Right lobe of liver (tissue), 6 donors: ENCODE data around the gene MRPS7. TPM values are rescaled to one million over a fixed set of nuclear protein-coding genes. Genes with fewer than 3 reads are reported as not detected.
"Not testable (repeated sequence)": the region's sequence is repeated elsewhere in the genome, so short reads cannot be mapped to it uniquely, and the experiment has no call there.

Source experiments
- ATAC-seq, 4 donors: fragments of 200-7000 bp; cut with Tn5 transposase; one replicate each; pipeline ENCODE4 v1.9.1; 2020; ENCODE audit warnings: mild to moderate bottlenecking in 4 of 4, moderate library complexity in 4 of 4
- DNase-seq, 3 donors: peaks; one replicate each; pipeline ENCODE4 v3.0.0-alpha.2; 2020
- H3K27ac ChIP-seq, 3 donors: fragments of 200-600 bp; one replicate each; pipeline ENCODE4 v1.8.0; 2022
- H3K27me3 ChIP-seq, 2 donors: fragments of 200-600 bp; one replicate each; pipeline ENCODE4 v1.8.0; 2022
- H3K36me3 ChIP-seq, 4 donors: fragments of 200-600 bp; sonication (generic) in 1 of 4; one replicate each; pipeline versions ENCODE4 v1.5.1 to v1.8.0; 2017 to 2022; ENCODE audit warnings: control low read depth in 1 of 4
- H3K4me1 ChIP-seq, 4 donors: fragments of 200-600 bp; sonication (generic) in 1 of 4; one replicate each; pipeline versions ENCODE4 v1.5.1 to v1.8.0; 2017 to 2022; ENCODE audit warnings: control low read depth in 1 of 4
- H3K4me3 ChIP-seq, 3 donors: fragments of 200-600 bp; one replicate each; pipeline ENCODE4 v1.8.0; 2022
- H3K9me3 ChIP-seq, 4 donors: fragments of 200-600 bp; sonication (generic) in 1 of 4; one replicate each; pipeline versions ENCODE4 v1.5.1 to v1.8.0; 2017 to 2022; ENCODE audit warnings: control low read depth in 1 of 4
- POLR2A ChIP-seq: fragments of 450-650 bp; IDR thresholded peaks from one replicate; pipeline ENCODE4 v1.6.1; 2017; ENCODE audit warnings: antibody characterized with exemption, mild to moderate bottlenecking
- WGBS: methylation state at CpG from one replicate; pipeline ENCODE4 v1.1.6; 2018; ENCODE audit warnings: low coverage, low lambda C conversion rate; ENCODE audit not compliant: insufficient coverage; ENCODE audit errors: missing lambda C conversion rate; 5-methylcytosine and 5-hydroxymethylcytosine counted together
- intact Hi-C, 2 donors: fragments of 100-400 bp; cut with DNase I; formaldehyde crosslinking; loops; one replicate each; pipeline versions ENCODE4 v1.11.2 to v1.14.1; 2022
- total RNA-seq, 6 experiments: library from RNA; depleted of rRNA in 2 of 6; stranded (reverse); fragments of >200 nt in 2 of 6; fragmentation: NEBNext Ultra II Directional in 3 of 6; extraction: Animal tissue kit (Norgen Biotek cat#: 25700) in 3 of 6; gene quantifications; one replicate each; pipeline versions ENCODE4 v1.1.0 to v1.2.4, GENCODE V29; 2016 to 2023
- TF ChIP-seq, protein P1 (sequence below), 4 donors: fragments of 200-600 bp in 3 of 4; fragments of 450-650 bp in 1 of 4; IDR thresholded peaks; one replicate each; pipeline versions ENCODE4 v1.5.1 to v1.8.0; 2016 to 2022; ENCODE audit warnings: antibody characterized with exemption in 4 of 4, mild to moderate bottlenecking in 2 of 4
- donor health status: DM: no; HTN: yes; CAD: no.
- donor health status: DM: no; HTN: no; CAD: no.
- donor health status: DM: no; HTN: no; CAD: no.
- donor health status: DM: no; HTN: yes; CAD: no.
- donor health status: DM: no; HTN: yes; CAD: no.

MRPS7 gene
- total RNA-seq, 6 experiments from 2014 or later: 29.6 to 37.2 (median 33.7) TPM

DNA sequence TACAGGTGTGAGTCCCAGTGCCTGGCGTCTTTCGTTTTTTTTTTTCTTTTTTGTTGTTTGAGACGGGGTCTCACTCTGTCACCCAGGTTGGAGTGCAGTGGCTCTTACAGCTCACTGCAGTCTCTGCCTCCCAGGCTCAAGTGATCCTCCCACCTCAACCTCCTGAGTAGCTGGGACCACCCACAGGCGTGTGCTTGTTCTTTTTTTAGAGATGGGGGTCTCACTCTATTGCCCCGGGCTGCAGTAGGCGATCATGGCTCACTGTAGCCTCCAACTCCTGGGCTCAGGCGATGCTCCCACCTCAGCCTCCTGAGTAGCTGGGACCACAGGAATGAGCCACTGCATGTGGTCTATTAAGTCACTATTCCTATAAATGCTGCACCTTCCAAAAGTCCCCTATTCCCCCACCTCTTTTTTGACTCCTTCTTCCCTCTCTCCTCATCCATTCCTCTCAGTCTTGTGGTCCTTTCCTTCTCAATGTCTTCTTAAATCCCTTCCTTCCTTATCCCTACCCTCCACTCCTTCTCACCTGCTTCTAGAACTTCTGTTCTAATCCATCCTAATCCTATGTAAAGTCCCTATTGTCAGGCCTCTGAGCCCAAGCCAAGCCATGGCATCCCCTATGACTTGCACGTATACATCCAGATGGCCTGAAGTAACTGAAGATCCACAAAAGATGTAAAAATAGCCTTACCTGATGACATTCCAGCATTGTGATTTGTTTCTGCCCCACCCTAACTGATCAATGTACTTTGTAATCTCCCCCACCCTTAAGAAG is 9.5 kb upstream of the MRPS7 start:
- H3K4me1 ChIP-seq: no peaks in the 10 kb centered on the region
- TF ChIP-seq, protein P1, sequence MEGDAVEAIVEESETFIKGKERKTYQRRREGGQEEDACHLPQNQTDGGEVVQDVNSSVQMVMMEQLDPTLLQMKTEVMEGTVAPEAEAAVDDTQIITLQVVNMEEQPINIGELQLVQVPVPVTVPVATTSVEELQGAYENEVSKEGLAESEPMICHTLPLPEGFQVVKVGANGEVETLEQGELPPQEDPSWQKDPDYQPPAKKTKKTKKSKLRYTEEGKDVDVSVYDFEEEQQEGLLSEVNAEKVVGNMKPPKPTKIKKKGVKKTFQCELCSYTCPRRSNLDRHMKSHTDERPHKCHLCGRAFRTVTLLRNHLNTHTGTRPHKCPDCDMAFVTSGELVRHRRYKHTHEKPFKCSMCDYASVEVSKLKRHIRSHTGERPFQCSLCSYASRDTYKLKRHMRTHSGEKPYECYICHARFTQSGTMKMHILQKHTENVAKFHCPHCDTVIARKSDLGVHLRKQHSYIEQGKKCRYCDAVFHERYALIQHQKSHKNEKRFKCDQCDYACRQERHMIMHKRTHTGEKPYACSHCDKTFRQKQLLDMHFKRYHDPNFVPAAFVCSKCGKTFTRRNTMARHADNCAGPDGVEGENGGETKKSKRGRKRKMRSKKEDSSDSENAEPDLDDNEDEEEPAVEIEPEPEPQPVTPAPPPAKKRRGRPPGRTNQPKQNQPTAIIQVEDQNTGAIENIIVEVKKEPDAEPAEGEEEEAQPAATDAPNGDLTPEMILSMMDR (IDR thresholded peaks at IDR 0.05): no peak
- TF ChIP-seq POLR2A: no peak
- H3K9me3 ChIP-seq: no peaks in the 10 kb centered on the region
- intact Hi-C loops: no loop called here
- H3K4me3 ChIP-seq: no peak overlapping the region
- DNase-seq (no peak), ATAC-seq (no peak)
- WGBS: 90% methylated on average over 6 of the region's 8 CpGs
- H3K27me3 ChIP-seq: no peaks in the 10 kb centered on the region
- no peaks in the 10 kb centered on the region for H3K36me3 ChIP-seq
- no peak overlapping the region for H3K27ac ChIP-seq

DNA sequence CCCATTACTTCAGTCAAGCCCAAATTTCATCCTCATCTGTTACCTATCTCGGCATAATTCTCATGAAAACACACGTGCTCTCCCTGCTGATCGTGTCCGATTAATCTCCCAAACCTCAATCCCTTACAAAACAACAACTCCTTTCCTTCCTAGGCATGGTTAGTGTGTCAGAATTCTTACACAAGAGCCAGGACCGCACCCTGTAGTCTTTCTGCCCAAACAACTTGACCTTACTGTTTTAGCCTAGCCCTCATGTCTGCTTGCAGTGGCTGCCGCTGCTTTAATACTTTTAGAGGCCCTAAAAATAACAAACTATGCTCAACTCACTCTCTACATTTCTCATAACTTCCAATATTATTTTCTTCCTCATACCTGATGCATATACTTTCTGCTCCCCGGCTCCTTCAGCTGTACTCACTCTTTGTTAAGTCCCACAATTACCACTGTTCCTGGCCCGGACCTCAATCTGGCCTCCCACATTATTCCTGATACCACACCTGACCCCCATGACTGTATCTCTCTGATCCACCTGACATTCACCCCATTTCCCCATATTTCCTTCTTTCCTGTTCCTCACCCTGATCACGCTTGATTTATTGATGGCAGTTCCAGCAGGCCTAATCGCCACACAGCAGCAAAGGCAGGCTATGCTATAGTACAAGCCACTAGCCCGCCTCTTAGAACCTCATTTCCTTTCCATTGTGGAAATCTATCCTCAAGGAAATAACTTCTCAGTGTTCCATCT is 5.6 kb upstream of the MRPS7 start:
- H3K27me3 ChIP-seq, H3K9me3 ChIP-seq, H3K27ac ChIP-seq, H3K4me3 ChIP-seq, ATAC-seq, DNase-seq, intact Hi-C loops, H3K36me3 ChIP-seq: not testable (repeated sequence)
- H3K4me1 ChIP-seq: peaks cover 0 to 11% (median 2%) of the 10 kb centered on the region in 4 donors
- 70% methylated on average over 4 of the region's 11 CpGs for whole genome bisulfite sequencing

DNA sequence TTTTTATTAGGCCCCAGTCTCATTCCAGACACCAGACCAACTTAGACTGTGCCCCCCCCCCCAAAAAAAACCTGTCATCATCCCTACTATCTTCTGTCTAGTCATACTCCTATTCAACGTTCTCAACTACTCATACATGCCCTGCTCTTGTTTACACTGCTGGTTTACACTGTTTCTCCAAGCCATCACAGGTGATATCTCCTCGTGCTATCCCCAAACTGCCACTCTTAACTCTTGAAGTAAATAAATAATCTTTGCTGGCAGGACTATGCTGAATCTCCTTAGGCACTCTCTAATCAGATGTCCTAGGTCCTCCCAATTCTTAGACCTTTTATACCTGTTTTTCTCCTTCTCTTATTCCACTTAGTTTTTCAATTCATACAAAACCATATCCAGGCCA is 4.5 kb upstream of the MRPS7 start:
- DNase-seq, H3K4me3 ChIP-seq, ATAC-seq, H3K36me3 ChIP-seq, H3K9me3 ChIP-seq, H3K27ac ChIP-seq, intact Hi-C loops, H3K27me3 ChIP-seq: not testable (repeated sequence)
- peaks cover 0 to 11% (median 3%) of the 10 kb centered on the region in 4 donors for H3K4me1 ChIP-seq
- WGBS: 29% methylated on average over 2 of the region's 2 CpGs

DNA sequence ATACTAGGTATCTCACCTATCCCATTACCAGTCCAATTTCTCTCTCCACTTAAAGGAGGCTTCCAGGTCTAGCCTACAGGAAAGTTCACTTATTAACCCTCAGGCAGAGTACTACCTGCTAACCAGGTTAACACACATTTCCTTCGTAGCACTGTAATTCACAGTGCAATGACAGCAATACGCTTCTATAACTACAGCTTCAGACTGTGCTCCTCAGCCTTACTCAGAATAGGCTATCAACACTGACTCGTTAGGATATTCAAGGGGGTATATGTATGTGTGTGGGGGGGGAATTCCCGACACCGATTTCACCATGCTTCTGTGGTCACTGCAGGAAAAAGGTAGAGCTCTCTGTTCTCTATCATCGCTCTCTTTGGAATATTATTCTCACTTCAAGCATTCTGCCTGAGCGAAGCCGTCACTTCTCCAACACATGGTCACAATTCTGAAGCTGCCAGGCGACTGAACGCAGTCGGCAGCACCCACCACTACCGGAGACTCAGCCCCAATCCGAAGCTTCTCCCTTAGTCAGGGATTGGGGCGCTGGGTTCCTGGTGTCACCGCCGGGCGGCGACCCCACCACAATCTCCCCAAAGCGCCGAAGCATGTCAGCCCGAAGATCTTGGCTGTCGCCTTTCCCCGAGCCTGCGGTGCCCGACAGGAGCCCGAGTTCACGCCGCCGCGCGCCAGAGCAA is 891 bp upstream of the MRPS7 start:
- peaks cover 2 to 17% (median 4%) of the 10 kb centered on the region in 4 donors for H3K4me1 ChIP-seq
- peak overlapping the region; percentile 89 to 99 (median 96) for H3K27ac ChIP-seq
- DNase-seq (no peak), ATAC-seq (no peak)
- H3K27me3 ChIP-seq: no peaks in the 10 kb centered on the region
- peak overlapping the region; percentile 89 to 100 (median 96) for H3K4me3 ChIP-seq
- intact Hi-C loops: no loop called here
- under 1% methylated on average over 17 of the region's 31 CpGs for WGBS
- peaks cover 0 to 18% (median 4%) of the 10 kb centered on the region in 4 donors for H3K36me3 ChIP-seq
- TF ChIP-seq, protein P1 (IDR thresholded peaks at IDR 0.05): no peak
- no peak for TF ChIP-seq POLR2A
- no peaks in the 10 kb centered on the region for H3K9me3 ChIP-seq

DNA sequence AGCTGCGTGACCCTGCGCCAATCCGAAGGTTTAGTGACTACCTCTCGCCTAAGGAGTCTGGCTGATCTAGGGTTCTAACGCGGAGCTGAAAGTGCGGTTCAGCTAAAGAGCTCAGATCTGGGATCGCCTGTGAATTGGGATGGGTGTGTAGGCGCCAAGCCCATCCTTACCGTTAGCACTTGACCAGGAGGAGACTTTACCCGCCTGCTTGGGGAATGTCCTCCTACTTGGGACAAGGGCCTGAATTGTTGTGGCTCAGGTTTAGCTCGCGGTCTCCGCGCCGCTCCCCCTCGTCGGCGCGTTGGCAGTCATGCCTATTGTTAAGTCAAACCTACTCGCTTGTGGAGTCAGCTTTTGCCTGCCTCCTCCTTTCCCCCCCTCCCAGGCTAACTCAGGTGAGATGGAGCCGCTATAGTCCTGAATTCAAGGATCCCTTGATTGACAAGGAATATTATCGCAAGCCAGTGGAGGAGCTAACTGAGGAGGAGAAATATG is 480 bp downstream of the MRPS7 start:
- no peak for DNase-seq
- peak; percentile 1 to 8 (median 6) for ATAC-seq
- WGBS: 5% methylated on average over 10 of the region's 23 CpGs

More for the DNA sequence above, 480 bp downstream of the MRPS7 start:
- no peak for TF ChIP-seq POLR2A
- TF ChIP-seq, protein P1 (IDR thresholded peaks at IDR 0.05): no peak
- Histone ChIP-seq H3K4me3 (peak overlapping the region; percentile 89 to 100 (median 96)), H3K27ac (peak overlapping the region; percentile 89 to 99 (median 96)), H3K36me3 (peaks cover 0 to 27% (median 9%) of the 10 kb centered on the region in 4 donors), H3K4me1 (peaks cover 2 to 17% (median 4%) of the 10 kb centered on the region in 4 donors), H3K9me3 (no peaks in the 10 kb centered on the region), H3K27me3 (no peaks in the 10 kb centered on the region)
- intact Hi-C loops: no loop called here
